Large intestine (tissue), 3 donors: ENCODE results near the gene ATF6. TPM values are rescaled to one million over a fixed set of nuclear protein-coding genes. Genes with fewer than 3 reads are reported as not detected.
A peak's percentile ranks its signal among the peaks of the same experiment; 100 is the strongest.
"Not testable (repeated sequence)": the region's sequence is repeated elsewhere in the genome, so short reads cannot be mapped to it uniquely, and the experiment has no call there.

Experiments used
- DNase-seq, 2 donors: peaks; one replicate each; pipeline versions ENCODE4 v3.0.0 to v3.0.0-alpha.2; 2013
- H3K27ac ChIP-seq: one replicate; pipeline ENCODE4 v1.5.1; 2013; ENCODE audit warnings: low read length
- H3K27me3 ChIP-seq: 2 replicates; pipeline ENCODE4 v1.6.1; 2013; ENCODE audit warnings: low read length; ENCODE audit not compliant: control insufficient read depth, insufficient read depth
- H3K36me3 ChIP-seq: 2 replicates; pipeline ENCODE4 v1.6.1; 2013; ENCODE audit warnings: low read length; ENCODE audit not compliant: control insufficient read depth, insufficient read depth
- H3K4me1 ChIP-seq: one replicate; pipeline ENCODE4 v1.6.1; 2013; ENCODE audit warnings: low read length; ENCODE audit not compliant: control insufficient read depth, insufficient read depth
- H3K4me3 ChIP-seq: one replicate; pipeline ENCODE4 v1.5.1; 2013; ENCODE audit warnings: low read length
- H3K9me3 ChIP-seq: one replicate; pipeline ENCODE4 v1.6.1; 2013; ENCODE audit warnings: mild to moderate bottlenecking, low read depth, low read length, moderate library complexity; ENCODE audit not compliant: control insufficient read depth
- WGBS: methylation state at CpG from one replicate; pipeline ENCODE4 v1.1.5; 2013; ENCODE audit warnings: low lambda C conversion rate; ENCODE audit not compliant: insufficient coverage; 5-methylcytosine and 5-hydroxymethylcytosine counted together
- polyA plus RNA-seq: library from polyadenylated mRNA; unstranded; fragments of 120-200 nt; gene quantifications from one replicate; pipeline ENCODE4 v1.2.1, GENCODE V29; 2013

ATF6 gene
- polyA plus RNA-seq, 1 donor, result 19.6 TPM

- WGBS, result 60% methylated on average over 2 of the region's 7 CpGs
These were observed 2.5 kb upstream of the ATF6 start for GRCh38 chr1:161763522-161764098.

GRCh38 chr1:161768461-161768860, 2.3 kb downstream of the ATF6 start:
- no peak for DNase-seq
- Histone ChIP-seq H3K4me3 (no peak overlapping the region), H3K36me3 (no peaks in the 10 kb centered on the region), H3K4me1 (peaks cover 3% of the 10 kb centered on the region), H3K27ac (no peak overlapping the region), H3K9me3 (no peaks in the 10 kb centered on the region), H3K27me3 (no peaks in the 10 kb centered on the region)
- WGBS, result 100% methylated on average over 1 of the region's 5 CpGs

More at GRCh38 chr1:161763522-161764098, 2.5 kb upstream of the ATF6 start:
- DNase-seq, result peak in 1 of 2 donors; percentile 23
- no peaks in the 10 kb centered on the region for H3K9me3 ChIP-seq
- H3K27me3 ChIP-seq, result no peaks in the 10 kb centered on the region
- H3K27ac ChIP-seq, result no peak overlapping the region
- H3K36me3 ChIP-seq, result peaks cover 5% of the 10 kb centered on the region
- H3K4me1 ChIP-seq, result peaks cover 3% of the 10 kb centered on the region
- no peak overlapping the region for H3K4me3 ChIP-seq

GRCh38 chr1:161768986-161769672, 3.0 kb downstream of the ATF6 start:
- Histone ChIP-seq H3K36me3 (no peaks in the 10 kb centered on the region), H3K4me1 (peaks cover 3% of the 10 kb centered on the region)
- no peak for DNase-seq

GRCh38 chr1:161769673-161770045, 3.5 kb downstream of the ATF6 start:
- no CpG with 5 or more reads among the region's 5 CpGs for WGBS
- H3K27me3 ChIP-seq, H3K9me3 ChIP-seq, DNase-seq, H3K27ac ChIP-seq, H3K4me1 ChIP-seq, H3K4me3 ChIP-seq, H3K36me3 ChIP-seq: not testable (repeated sequence)

More at GRCh38 chr1:161768986-161769672, 3.0 kb downstream of the ATF6 start:
- Histone ChIP-seq H3K9me3 (no peaks in the 10 kb centered on the region), H3K4me3 (no peak overlapping the region), H3K27me3 (no peaks in the 10 kb centered on the region), H3K27ac (no peak overlapping the region)

- no peaks in the 10 kb centered on the region for H3K9me3 ChIP-seq
- no peak for DNase-seq
- peaks cover 3% of the 10 kb centered on the region for H3K4me1 ChIP-seq
- H3K27me3 ChIP-seq, result no peaks in the 10 kb centered on the region
- no peaks in the 10 kb centered on the region for H3K36me3 ChIP-seq
- H3K4me3 ChIP-seq, result no peak overlapping the region
- no CpG with 5 or more reads among the region's 3 CpGs for WGBS
- H3K27ac ChIP-seq, result no peak overlapping the region
These were observed 4.1 kb downstream of the ATF6 start for GRCh38 chr1:161770250-161770649.

GRCh38 chr1:161771161-161771560, 5.0 kb downstream of the ATF6 start:
- Histone ChIP-seq H3K9me3 (no peaks in the 10 kb centered on the region), H3K36me3 (no peaks in the 10 kb centered on the region), H3K27me3 (no peaks in the 10 kb centered on the region), H3K4me3 (no peak overlapping the region), H3K4me1 (peaks cover 3% of the 10 kb centered on the region), H3K27ac (no peak overlapping the region)
- DNase-seq, result no peak
- 80% methylated on average over 1 of the region's 5 CpGs for WGBS

GRCh38 chr1:161771973-161772372, 5.9 kb downstream of the ATF6 start:
- Histone ChIP-seq H3K27ac (no peak overlapping the region), H3K27me3 (no peaks in the 10 kb centered on the region), H3K4me1 (peaks cover 2% of the 10 kb centered on the region), H3K4me3 (no peak overlapping the region), H3K36me3 (no peaks in the 10 kb centered on the region), H3K9me3 (no peaks in the 10 kb centered on the region)
- WGBS, result 82% methylated on average over 1 of the region's 2 CpGs
- DNase-seq, result no peak

GRCh38 chr1:161772397-161772796, 6.3 kb downstream of the ATF6 start:
- Histone ChIP-seq H3K4me1 (no peaks in the 10 kb centered on the region), H3K36me3 (no peaks in the 10 kb centered on the region), H3K9me3 (no peaks in the 10 kb centered on the region), H3K4me3 (no peak overlapping the region), H3K27ac (no peak overlapping the region), H3K27me3 (no peaks in the 10 kb centered on the region)
- peak in 1 of 2 donors; percentile 17 for DNase-seq

- no CpG with 5 or more reads among the region's 4 CpGs for WGBS
- Histone ChIP-seq H3K4me1 (no peaks in the 10 kb centered on the region), H3K27me3 (no peaks in the 10 kb centered on the region), H3K9me3 (no peaks in the 10 kb centered on the region), H3K36me3 (no peaks in the 10 kb centered on the region), H3K4me3 (no peak overlapping the region), H3K27ac (no peak overlapping the region)
- DNase-seq, result no peak
These were observed 7.7 kb downstream of the ATF6 start for GRCh38 chr1:161773791-161774190.

GRCh38 chr1:161777261-161777660, 11.1 kb downstream of the ATF6 start:
- no peaks in the 10 kb centered on the region for H3K4me1 ChIP-seq
- WGBS, result no CpG with 5 or more reads among the region's 2 CpGs
- peaks cover 3% of the 10 kb centered on the region for H3K36me3 ChIP-seq
- H3K4me3 ChIP-seq, result no peak overlapping the region
- no peaks in the 10 kb centered on the region for H3K9me3 ChIP-seq
- no peak for DNase-seq
- H3K27me3 ChIP-seq, result no peaks in the 10 kb centered on the region
- no peak overlapping the region for H3K27ac ChIP-seq

- no peak for DNase-seq
- Histone ChIP-seq H3K27ac (no peak overlapping the region), H3K27me3 (no peaks in the 10 kb centered on the region), H3K4me3 (no peak overlapping the region), H3K36me3 (peaks cover 8% of the 10 kb centered on the region), H3K9me3 (no peaks in the 10 kb centered on the region), H3K4me1 (no peaks in the 10 kb centered on the region)
- no CpG with 5 or more reads among the region's 1 CpG for WGBS
These were observed 12.4 kb downstream of the ATF6 start for GRCh38 chr1:161778522-161778921.
